ENCODE results near the gene ATXN7. TPM values are rescaled to one million over a fixed set of nuclear protein-coding genes. Genes with fewer than 3 reads are reported as not detected.

ATXN7 gene
- total RNA-seq, 4 donors from 2014 or later: 20.9 to 28.2 (median 22.6) TPM

DNA sequence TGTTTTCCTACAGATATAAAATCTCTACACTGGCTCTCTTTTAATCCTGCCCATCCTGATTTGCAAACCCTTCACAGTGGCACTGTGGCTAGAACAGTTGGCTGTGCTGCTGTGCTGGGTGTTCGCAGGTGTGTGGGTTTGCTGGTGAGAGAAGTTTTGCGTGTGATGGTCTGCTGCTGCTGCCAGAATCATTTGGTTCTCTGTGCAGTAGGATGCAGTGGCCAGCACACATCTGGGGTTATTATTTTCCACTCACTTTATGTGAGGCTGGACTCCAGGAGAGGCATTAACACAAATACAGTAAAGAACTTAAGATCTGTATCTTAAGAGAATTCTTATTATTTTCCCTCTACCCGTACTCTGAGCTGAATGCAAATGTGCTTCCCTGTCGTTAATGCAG, 175.7 kb downstream of the ATXN7 start:
- no peak for DNase-seq (ENCODE audit: extremely low spot score)
- Histone ChIP-seq H3K9me3 (peaks cover 0 to 2% (median 0%) of the 10 kb centered on the region in 4 donors), H3K36me3 (no peaks in the 10 kb centered on the region), H3K27ac (replicated peaks in 1 of 4) (no peak overlapping the region), H3K27me3 (no peaks in the 10 kb centered on the region), H3K4me3 (no peak overlapping the region), H3K4me1 (no peaks in the 10 kb centered on the region)
- TF ChIP-seq POLR2A (IDR thresholded peaks at IDR 0.05; ENCODE audit: low read depth) (no peak), EP300 (IDR thresholded peaks at IDR 0.05) (no peak), POLR2AphosphoS5 (IDR thresholded peaks at IDR 0.05) (no peak)
- TF ChIP-seq, protein P1, sequence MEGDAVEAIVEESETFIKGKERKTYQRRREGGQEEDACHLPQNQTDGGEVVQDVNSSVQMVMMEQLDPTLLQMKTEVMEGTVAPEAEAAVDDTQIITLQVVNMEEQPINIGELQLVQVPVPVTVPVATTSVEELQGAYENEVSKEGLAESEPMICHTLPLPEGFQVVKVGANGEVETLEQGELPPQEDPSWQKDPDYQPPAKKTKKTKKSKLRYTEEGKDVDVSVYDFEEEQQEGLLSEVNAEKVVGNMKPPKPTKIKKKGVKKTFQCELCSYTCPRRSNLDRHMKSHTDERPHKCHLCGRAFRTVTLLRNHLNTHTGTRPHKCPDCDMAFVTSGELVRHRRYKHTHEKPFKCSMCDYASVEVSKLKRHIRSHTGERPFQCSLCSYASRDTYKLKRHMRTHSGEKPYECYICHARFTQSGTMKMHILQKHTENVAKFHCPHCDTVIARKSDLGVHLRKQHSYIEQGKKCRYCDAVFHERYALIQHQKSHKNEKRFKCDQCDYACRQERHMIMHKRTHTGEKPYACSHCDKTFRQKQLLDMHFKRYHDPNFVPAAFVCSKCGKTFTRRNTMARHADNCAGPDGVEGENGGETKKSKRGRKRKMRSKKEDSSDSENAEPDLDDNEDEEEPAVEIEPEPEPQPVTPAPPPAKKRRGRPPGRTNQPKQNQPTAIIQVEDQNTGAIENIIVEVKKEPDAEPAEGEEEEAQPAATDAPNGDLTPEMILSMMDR (IDR thresholded peaks at IDR 0.05): no peak
- intact Hi-C loops (cut with DNase I): loop anchor here (10.0 kb wide), 1 partner anchor 225 kb away; no protein-coding TSS in a partner anchor
- WGBS: 81% methylated on average over 4 of the region's 4 CpGs

DNA sequence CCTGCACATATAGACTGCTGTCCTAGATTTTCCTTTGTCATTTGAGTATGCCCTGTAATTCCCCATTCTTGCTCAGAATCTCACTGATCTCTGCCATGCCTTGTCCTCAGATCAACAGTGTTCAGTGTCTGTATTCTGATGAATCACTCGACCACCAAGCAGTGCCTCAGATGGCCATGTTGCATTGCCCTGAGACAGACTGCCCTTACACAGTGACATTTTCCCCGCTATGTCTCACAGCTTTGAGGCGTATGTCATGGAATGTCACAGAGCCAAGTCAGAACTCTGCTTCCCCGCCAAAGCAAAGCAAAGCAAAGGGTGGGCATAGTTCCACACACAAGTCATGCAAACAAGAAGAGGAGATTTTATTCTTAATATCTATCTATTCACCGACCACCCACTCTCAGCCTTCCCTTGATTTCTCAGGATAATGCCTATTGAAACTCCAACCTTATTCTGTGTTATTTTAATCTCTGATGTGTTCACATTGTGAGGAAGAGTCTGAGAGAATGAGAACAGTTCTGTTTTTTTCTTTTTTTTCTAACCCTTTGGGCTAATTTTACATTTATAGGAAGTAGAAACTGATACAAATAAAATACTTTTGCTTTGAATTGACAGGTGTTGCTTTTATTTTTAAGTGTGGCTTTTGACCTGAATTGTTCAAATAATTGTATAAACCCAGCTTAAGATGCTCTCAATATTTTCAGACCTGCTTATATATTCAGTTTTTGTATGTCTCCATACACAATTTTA, 176.5 kb downstream of the ATXN7 start:
- Histone ChIP-seq H3K36me3 (no peaks in the 10 kb centered on the region), H3K27ac (replicated peaks in 1 of 4) (no peak overlapping the region), H3K27me3 (no peaks in the 10 kb centered on the region), H3K9me3 (no peaks in the 10 kb centered on the region), H3K4me1 (no peaks in the 10 kb centered on the region), H3K4me3 (no peak overlapping the region)
- 68% methylated on average over 5 of the region's 5 CpGs for WGBS
- TF ChIP-seq POLR2AphosphoS5 (IDR thresholded peaks at IDR 0.05): no peak
- no peak for TF ChIP-seq POLR2A (IDR thresholded peaks at IDR 0.05; ENCODE audit: low read depth)
- no peak for TF ChIP-seq EP300 (IDR thresholded peaks at IDR 0.05)
- TF ChIP-seq, protein P1 (IDR thresholded peaks at IDR 0.05): no peak
- intact Hi-C loops (cut with DNase I): loop anchor here (10.0 kb wide), 1 partner anchor 225 kb away; no protein-coding TSS in a partner anchor
- DNase-seq (ENCODE audit: extremely low spot score): no peak

DNA sequence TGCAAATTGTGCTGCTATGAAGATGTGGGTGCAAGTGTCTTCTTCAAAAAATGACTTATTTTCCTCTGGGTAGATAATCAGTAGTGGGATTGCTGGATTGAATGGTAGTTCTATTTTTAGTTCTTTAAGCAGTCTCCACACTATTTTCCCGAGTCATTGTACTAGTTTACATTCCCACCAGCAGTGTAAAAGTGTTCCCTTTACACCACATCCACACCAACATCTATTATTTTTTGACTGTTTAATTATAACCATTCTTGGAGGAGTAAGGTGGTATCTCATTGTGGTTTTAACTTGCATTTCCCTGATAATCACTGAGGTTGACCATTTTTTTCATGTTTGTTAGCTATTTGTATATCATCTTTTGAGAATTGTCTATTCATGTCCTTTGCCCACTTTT, 179.3 kb downstream of the ATXN7 start:
- H3K4me3 ChIP-seq: no peak overlapping the region

DNA sequence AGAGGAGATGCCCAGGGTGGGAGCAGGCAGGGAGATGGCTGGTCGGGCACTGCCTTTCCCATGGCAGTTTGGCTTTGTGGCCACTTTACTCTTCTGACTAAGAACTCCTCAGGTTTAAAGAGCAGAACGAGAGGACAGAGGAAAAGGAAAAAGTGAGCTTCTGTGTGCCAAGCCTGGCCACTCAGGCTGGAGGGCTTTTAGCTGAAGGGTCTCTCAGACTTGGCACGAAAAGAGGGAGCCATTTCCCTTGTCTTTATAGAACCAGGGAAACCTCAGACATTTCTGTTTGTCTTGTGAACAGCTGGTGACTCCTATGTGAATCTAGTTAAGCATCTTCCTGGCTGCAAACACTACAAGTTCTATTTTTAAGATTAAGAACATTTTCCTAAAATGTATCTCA, 182.9 kb downstream of the ATXN7 start:
- WGBS: 85% methylated on average over 3 of the region's 3 CpGs
- Histone ChIP-seq H3K27ac (replicated peaks in 1 of 4) (no peak overlapping the region), H3K9me3 (no peaks in the 10 kb centered on the region), H3K4me1 (no peaks in the 10 kb centered on the region), H3K36me3 (no peaks in the 10 kb centered on the region), H3K27me3 (no peaks in the 10 kb centered on the region), H3K4me3 (no peak overlapping the region)
- no peak for TF ChIP-seq POLR2AphosphoS5 (IDR thresholded peaks at IDR 0.05)
- intact Hi-C loops (cut with DNase I): no loop called here
- DNase-seq (ENCODE audit: extremely low spot score): no peak

More for the DNA sequence above, 179.3 kb downstream of the ATXN7 start:
- Histone ChIP-seq H3K9me3 (no peaks in the 10 kb centered on the region), H3K4me1 (no peaks in the 10 kb centered on the region), H3K36me3 (no peaks in the 10 kb centered on the region), H3K27me3 (no peaks in the 10 kb centered on the region), H3K27ac (replicated peaks in 1 of 4) (no peak overlapping the region)
- WGBS: 68% methylated on average over 1 of the region's 1 CpG
- DNase-seq (ENCODE audit: extremely low spot score): no peak
- intact Hi-C loops (cut with DNase I): no loop called here
- TF ChIP-seq EP300 (IDR thresholded peaks at IDR 0.05) (no peak), POLR2AphosphoS5 (IDR thresholded peaks at IDR 0.05) (no peak), POLR2A (IDR thresholded peaks at IDR 0.05; ENCODE audit: low read depth) (no peak)
- TF ChIP-seq, protein P1 (IDR thresholded peaks at IDR 0.05): no peak

DNA sequence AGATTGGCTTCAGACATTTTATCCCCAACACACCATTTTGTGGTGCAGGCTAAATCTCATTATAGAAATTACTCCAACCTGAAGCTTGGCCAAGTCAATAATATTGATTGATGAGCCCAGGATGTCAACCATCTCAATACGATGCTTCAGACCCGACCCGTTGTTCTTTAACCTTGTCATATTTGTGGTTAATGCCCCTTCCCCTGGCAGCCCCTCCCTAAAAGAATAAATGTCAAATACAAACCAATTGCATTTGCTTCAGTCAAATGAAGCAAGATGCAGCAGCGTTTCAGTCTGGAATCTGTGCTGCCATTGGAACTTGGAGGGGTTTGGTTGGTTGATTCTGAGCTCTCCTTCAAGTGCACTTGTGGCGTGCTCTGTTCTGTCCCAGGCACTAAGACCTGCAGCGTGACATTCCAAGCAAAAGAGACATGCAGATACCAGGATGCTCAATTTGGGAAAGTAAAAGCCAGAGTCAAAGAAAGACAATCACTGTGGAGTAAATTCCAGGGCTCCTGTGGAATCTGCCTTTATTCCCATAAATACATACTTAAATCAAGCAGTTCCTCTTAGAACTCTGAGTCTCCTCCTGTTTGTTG, 183.4 kb downstream of the ATXN7 start:
- intact Hi-C loops (cut with DNase I): no loop called here
- Histone ChIP-seq H3K27ac (replicated peaks in 1 of 4) (no peak overlapping the region), H3K27me3 (no peaks in the 10 kb centered on the region), H3K4me1 (no peaks in the 10 kb centered on the region), H3K9me3 (no peaks in the 10 kb centered on the region), H3K36me3 (no peaks in the 10 kb centered on the region), H3K4me3 (no peak overlapping the region)
- TF ChIP-seq, protein P1 (IDR thresholded peaks at IDR 0.05): no peak
- no peak for TF ChIP-seq POLR2A (IDR thresholded peaks at IDR 0.05; ENCODE audit: low read depth)
- TF ChIP-seq POLR2AphosphoS5 (IDR thresholded peaks at IDR 0.05): no peak
- TF ChIP-seq EP300 (IDR thresholded peaks at IDR 0.05): no peak
- WGBS: 72% methylated on average over 6 of the region's 6 CpGs
- no peak for DNase-seq (ENCODE audit: extremely low spot score)

Data from esophagus muscularis mucosa (tissue), 4 donors.